ENCODE measurements around the gene COG3. TPM values are rescaled to one million over a fixed set of nuclear protein-coding genes. Genes with fewer than 3 reads are reported as not detected.

The COG3 gene
- total and polyA plus RNA-seq, 2 of the 13 experiments (the other 11 are each of a cell fraction or from before 2014, with no cell fraction given) = 37.8 to 47.5 TPM

- H3K27me3 ChIP-seq (ENCODE audit: control insufficient read depth in 1 of 2, insufficient read depth in 2 of 2, low read length in 2 of 2) = no peaks in the 10 kb centered on the region
- no TSS peak for BruUV-seq (replicated peaks)
- intact Hi-C loops (cut with micrococcal nuclease; ENCODE audit: unreplicated experiment) (no loop called here), in situ Hi-C loops (cut with HindIII; ENCODE audit: extremely low pct_ligation_motif_present, low pct_unique_long_range_greater_than_20kb) (loop anchor here (25.0 kb wide), 1 partner anchor 484 kb away; no protein-coding TSS in a partner anchor)
- no peak overlapping the region for H3K27ac ChIP-seq (ENCODE audit: extremely low read length, insufficient read depth, low read length)
- no peaks in the 10 kb centered on the region for H4K20me1 ChIP-seq (ENCODE audit: insufficient read depth, low read length)
- H3K4me3 ChIP-seq (replicated peaks in 1 of 3; ENCODE audit: insufficient read depth in 1 of 3, low read depth in 2 of 3, low read length in 3 of 3) = no peak overlapping the region
- no peak overlapping the region for H3K4me2 ChIP-seq (ENCODE audit: low read depth, low read length)
- ChIA-PET POLR2A (no interaction called here), CTCF (ENCODE audit: low intra/inter-chr PET ratio, low total read pairs) (no interaction called here)
- H3K9me3 ChIP-seq (ENCODE audit: low read length) = no peaks in the 10 kb centered on the region
- ATAC-seq (peak; percentile 39; the same call in 2 of the 3 replicates), DNase-seq (ENCODE audit: low spot score) (no peak), FAIRE-seq (no peak)
- H3K79me2 ChIP-seq (ENCODE audit: insufficient read depth, low read length) = no peaks in the 10 kb centered on the region
- H3K9ac ChIP-seq (ENCODE audit: insufficient read depth, low read depth, low read length) = no peak overlapping the region
- peaks cover 15% of the 10 kb centered on the region for H3K4me1 ChIP-seq (ENCODE audit: insufficient read depth, low read length)
- peaks cover 22 to 70% of the 10 kb centered on the region in 2 experiments for H3K36me3 ChIP-seq (replicated peaks in 1 of 2; ENCODE audit: control insufficient read depth in 1 of 2, insufficient read depth in 2 of 2, low read length in 2 of 2)
- 92% methylated on average over 4 of the region's 4 CpGs for WGBS (ENCODE audit: low lambda C conversion rate)
- no peak overlapping the region for H2AFZ ChIP-seq (ENCODE audit: low read length)
- no peak for TF ChIP-seq DZIP1 (CRISPR knock-in tag; IDR thresholded peaks at IDR 0.05)
- no peak for TF ChIP-seq NCOA2 (CRISPR knock-in tag; IDR thresholded peaks at IDR 0.05)
- no peak for TF ChIP-seq TAF15 (IDR thresholded peaks at IDR 0.05; ENCODE audit: low read depth, low read length, poor library complexity, severe bottlenecking)
- TF ChIP-seq MED13 (CRISPR knock-in tag; IDR thresholded peaks at IDR 0.05) = no peak
- TF ChIP-seq GLI4 (CRISPR knock-in tag; IDR thresholded peaks at IDR 0.05; ENCODE audit: borderline replicate concordance) = no peak
- TF ChIP-seq KDM3A (CRISPR knock-in tag; IDR thresholded peaks at IDR 0.05; ENCODE audit: low read depth) = no peak
- TF ChIP-seq PHF20 (CRISPR knock-in tag; IDR thresholded peaks at IDR 0.05) = no peak
- TF ChIP-seq ZSCAN29 (CRISPR knock-in tag; conservative IDR thresholded peaks at IDR 0.05) = no peak
- TF ChIP-seq MAZ (IDR thresholded peaks at IDR 0.05; ENCODE audit: borderline replicate concordance, low read depth, low read length) = no peak
- no peak for TF ChIP-seq MAZ (CRISPR knock-in tag; IDR thresholded peaks at IDR 0.05; ENCODE audit: low read depth)
- TF ChIP-seq ZBTB46 (CRISPR knock-in tag; IDR thresholded peaks at IDR 0.05; ENCODE audit: borderline replicate concordance) = no peak
- TF ChIP-seq ARID5B (CRISPR knock-in tag; IDR thresholded peaks at IDR 0.05) = no peak
- TF ChIP-seq AGO2 (optimal IDR thresholded peaks at IDR 0.05; ENCODE audit: low read depth, low read length) = no peak
- no peak for TF ChIP-seq ZNF276 (CRISPR knock-in tag; IDR thresholded peaks at IDR 0.05; ENCODE audit: low read depth)
- no peak for TF ChIP-seq KAT2B (IDR thresholded peaks at IDR 0.05; ENCODE audit: borderline replicate concordance, low read depth, low read length)
Measured at GRCh38 chr13:45521297-45521696, 56.6 kb downstream of the COG3 start.
